HepG2 (cell line): ENCODE data around the gene IQCN. TPM values are rescaled to one million over a fixed set of nuclear protein-coding genes. Genes with fewer than 3 reads are reported as not detected.

ENCODE experiments used
- CC2D1A ChIP-seq: sonication (generic); formaldehyde crosslinking; IDR thresholded peaks from 2 replicates; pipeline ENCODE4 v1.8.1; 2023; ENCODE audit warnings: mild to moderate bottlenecking, missing genetic modification reagents
- GLI4 ChIP-seq: sonication (generic); formaldehyde crosslinking; IDR thresholded peaks from 2 replicates; pipeline ENCODE4 v1.5.1; 2020; ENCODE audit warnings: missing genetic modification reagents, mild to moderate bottlenecking, moderate library complexity, borderline replicate concordance
- KAT8 ChIP-seq: IDR thresholded peaks from 2 replicates; pipeline ENCODE4 v1.6.1; 2016; ENCODE audit warnings: missing genetic modification reagents, missing compliant biosample characterization
- NRL ChIP-seq: sonication (generic); formaldehyde crosslinking; IDR thresholded peaks from 2 replicates; pipeline ENCODE4 v1.5.0; 2020; ENCODE audit warnings: missing genetic modification reagents, mild to moderate bottlenecking, moderate library complexity, borderline replicate concordance
- SETDB1 ChIP-seq: sonication (generic); formaldehyde crosslinking; IDR thresholded peaks from 2 replicates; pipeline ENCODE4 v1.5.1; 2020; ENCODE audit warnings: missing genetic modification reagents, mild to moderate bottlenecking, borderline replicate concordance
- SMAD1 ChIP-seq: sonication (generic); formaldehyde crosslinking; IDR thresholded peaks from 2 replicates; pipeline ENCODE4 v1.4.0; 2020; ENCODE audit warnings: missing genetic modification reagents, low read depth, mild to moderate bottlenecking, borderline replicate concordance
- SOX6 ChIP-seq, 2 experiments: fragments of 450-650 bp in 1 of 2; sonication (generic) in 1 of 2; formaldehyde crosslinking in 1 of 2; IDR thresholded peaks; 2 replicates each; pipeline versions ENCODE4 v1.4.0 to v1.6.1; 2017 to 2020; ENCODE audit warnings: antibody characterized with exemption in 1 of 2, mild to moderate bottlenecking in 1 of 2, missing genetic modification reagents in 1 of 2
- SYNCRIP ChIP-seq: fragments of 200-400 bp; formaldehyde crosslinking; IDR thresholded peaks from 2 replicates; pipeline ENCODE4 v1.6.1; 2018; ENCODE audit warnings: mild to moderate bottlenecking, low read depth, low read length; ENCODE audit not compliant: insufficient read depth
- TEAD2 ChIP-seq: sonication (generic); formaldehyde crosslinking; IDR thresholded peaks from 2 replicates; pipeline ENCODE4 v1.9.0; 2021; ENCODE audit warnings: missing genetic modification reagents
- XRCC5 ChIP-seq: fragments of 200-400 bp; formaldehyde crosslinking; optimal IDR thresholded peaks from 2 replicates; pipeline ENCODE3; 2017; ENCODE audit warnings: mild to moderate bottlenecking, low read length
- ZBTB20 ChIP-seq: sonication (generic); formaldehyde crosslinking; IDR thresholded peaks from 2 replicates; pipeline ENCODE4 v1.8.1; 2023; ENCODE audit warnings: missing genetic modification reagents, low read depth, mild to moderate bottlenecking, borderline replicate concordance
- ZBTB8A ChIP-seq: sonication (generic); formaldehyde crosslinking; IDR thresholded peaks from 2 replicates; pipeline ENCODE4 v1.4.0; 2020; ENCODE audit warnings: mild to moderate bottlenecking, low read depth, missing genetic modification reagents, borderline replicate concordance
- ZNF205 ChIP-seq: IDR thresholded peaks from 2 replicates; pipeline ENCODE4 v1.6.1; 2018; ENCODE audit warnings: missing biosample characterization, missing genetic modification reagents
- ZNF260 ChIP-seq: sonication (generic); formaldehyde crosslinking; IDR thresholded peaks from 2 replicates; pipeline ENCODE4 v1.4.0; 2020; ENCODE audit warnings: missing genetic modification reagents, low read depth, mild to moderate bottlenecking, borderline replicate concordance
- ZSCAN12 ChIP-seq: sonication (generic); formaldehyde crosslinking; IDR thresholded peaks from 2 replicates; pipeline ENCODE4 v1.9.0; 2021; ENCODE audit warnings: mild to moderate bottlenecking, missing genetic modification reagents
- ZSCAN31 ChIP-seq: sonication (generic); formaldehyde crosslinking; IDR thresholded peaks from 2 replicates; pipeline ENCODE4 v1.5.0; 2020; ENCODE audit warnings: low read depth, mild to moderate bottlenecking, missing genetic modification reagents
- polyA plus RNA-seq, 8 experiments: library from polyadenylated mRNA; depleted of rRNA in 3 of 8; stranded (reverse) in 7 of 8; unstranded in 1 of 8; fragments of >200 nt; fragmentation: Illumina TruSeq in 4 of 8; extraction: Trizol in 4 of 8; gene quantifications; 2 replicates each; pipeline versions ENCODE4 v1.2.1 to v1.2.3, GENCODE V29; 2011 to 2016; ENCODE audit warnings: low read depth in 4 of 8, missing spikeins in 1 of 8, mixed read lengths in 1 of 8; ENCODE audit not compliant: insufficient read depth in 1 of 8
- total RNA-seq, 5 experiments: library from RNA; depleted of rRNA; stranded (reverse); fragments of >200 nt; fragmentation: Illumina TruSeq; extraction: Trizol; gene quantifications; 2 replicates each; pipeline ENCODE4 v1.2.3, GENCODE V29; 2016; ENCODE audit warnings: low read depth in 1 of 5
- TF ChIP-seq, protein P1 (sequence below): sonication (generic); formaldehyde crosslinking; IDR thresholded peaks from 2 replicates; pipeline ENCODE4 v1.5.1; 2020; ENCODE audit warnings: missing genetic modification reagents, mild to moderate bottlenecking, borderline replicate concordance
- TF ChIP-seq, protein P2 (sequence below): IDR thresholded peaks from 2 replicates; pipeline ENCODE4 v1.6.1; 2012; ENCODE audit warnings: low read length, improper control_type of control experiment
- TF ChIP-seq, protein P3 (sequence below): sonication (generic); formaldehyde crosslinking; IDR thresholded peaks from 2 replicates; pipeline ENCODE4 v1.9.0; 2022; ENCODE audit warnings: low read depth, missing genetic modification reagents
- TF ChIP-seq, protein P4 (sequence below): sonication (generic); formaldehyde crosslinking; IDR thresholded peaks from 2 replicates; pipeline ENCODE4 v1.4.0; 2020; ENCODE audit warnings: mild to moderate bottlenecking, missing genetic modification reagents

IQCN gene
- total and polyA plus RNA-seq, 2 of the 13 experiments (the other 11 are each of a cell fraction or from before 2014, with no cell fraction given): 0.04 to 0.18 TPM

DNA sequence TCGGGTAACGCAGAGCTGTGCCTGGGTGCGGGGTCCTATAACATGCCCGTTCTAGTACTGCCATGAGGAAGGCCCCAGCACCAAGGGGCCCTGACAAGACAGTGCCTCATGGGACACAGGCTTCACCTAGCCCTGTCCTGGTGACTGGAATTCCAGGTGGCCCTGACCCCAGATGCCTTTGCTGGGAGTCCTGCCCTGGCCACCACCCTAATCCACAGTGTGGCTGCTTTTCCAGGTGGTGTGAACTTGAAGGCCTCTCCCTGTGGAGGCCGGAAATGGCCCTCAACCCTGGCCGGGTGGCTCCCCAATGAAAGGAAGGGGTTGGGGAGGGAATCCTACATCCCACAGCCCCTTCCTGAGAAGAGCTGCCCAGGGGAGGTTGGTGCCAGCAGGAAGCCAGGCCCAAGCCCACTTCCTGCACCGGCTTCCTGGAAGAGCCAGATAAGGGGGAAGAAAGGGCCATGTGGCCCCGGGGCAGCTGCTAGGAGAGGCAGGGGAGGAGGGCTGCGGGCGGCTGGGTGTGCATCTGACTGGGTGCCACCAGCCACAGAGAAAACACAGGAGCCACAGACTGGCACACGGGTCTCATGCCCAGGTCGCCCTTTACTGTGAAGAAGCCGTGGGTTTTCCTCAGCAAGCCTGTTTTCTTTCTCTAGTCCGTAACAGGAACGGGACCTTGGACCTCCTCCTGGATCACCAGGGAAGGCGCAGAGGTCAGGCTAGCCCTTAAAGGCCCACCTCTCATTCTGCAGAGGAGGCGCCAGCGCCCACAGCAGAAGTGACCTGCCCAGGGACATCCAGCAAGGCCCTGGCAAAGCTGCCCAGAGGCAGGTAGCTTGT is 43.9 kb upstream of the IQCN start (continued):
- TF ChIP-seq, protein P1, sequence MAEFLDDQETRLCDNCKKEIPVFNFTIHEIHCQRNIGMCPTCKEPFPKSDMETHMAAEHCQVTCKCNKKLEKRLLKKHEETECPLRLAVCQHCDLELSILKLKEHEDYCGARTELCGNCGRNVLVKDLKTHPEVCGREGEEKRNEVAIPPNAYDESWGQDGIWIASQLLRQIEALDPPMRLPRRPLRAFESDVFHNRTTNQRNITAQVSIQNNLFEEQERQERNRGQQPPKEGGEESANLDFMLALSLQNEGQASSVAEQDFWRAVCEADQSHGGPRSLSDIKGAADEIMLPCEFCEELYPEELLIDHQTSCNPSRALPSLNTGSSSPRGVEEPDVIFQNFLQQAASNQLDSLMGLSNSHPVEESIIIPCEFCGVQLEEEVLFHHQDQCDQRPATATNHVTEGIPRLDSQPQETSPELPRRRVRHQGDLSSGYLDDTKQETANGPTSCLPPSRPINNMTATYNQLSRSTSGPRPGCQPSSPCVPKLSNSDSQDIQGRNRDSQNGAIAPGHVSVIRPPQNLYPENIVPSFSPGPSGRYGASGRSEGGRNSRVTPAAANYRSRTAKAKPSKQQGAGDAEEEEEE (CRISPR knock-in tag): no peak
- TF ChIP-seq TEAD2 (CRISPR knock-in tag) (no peak), XRCC5 (no peak), SETDB1 (CRISPR knock-in tag) (no peak), SYNCRIP (no peak), ZBTB20 (CRISPR knock-in tag) (no peak), NRL (peak; percentile 73), SMAD1 (CRISPR knock-in tag) (0 out of 2 replicates have a peak, but pooled peaks have one; percentile 24), GLI4 (CRISPR knock-in tag) (peak; percentile 60; the same call in 1 of the 2 replicates), ZSCAN12 (CRISPR knock-in tag) (no peak), SOX6 (IDR thresholded peaks at IDR 0.05) (no peak), SOX6 (CRISPR knock-in tag; IDR thresholded peaks at IDR 0.05) (peak; percentile 57), KAT8 (peak; percentile 47; the same call in 1 of the 2 replicates), ZSCAN31 (CRISPR knock-in tag) (no peak), CC2D1A (no peak), ZNF205 (CRISPR knock-in tag) (no peak; the same call in 1 of the 2 replicates), ZNF260 (CRISPR knock-in tag) (no peak), ZBTB8A (CRISPR knock-in tag) (no peak)
- TF ChIP-seq, protein P2, sequence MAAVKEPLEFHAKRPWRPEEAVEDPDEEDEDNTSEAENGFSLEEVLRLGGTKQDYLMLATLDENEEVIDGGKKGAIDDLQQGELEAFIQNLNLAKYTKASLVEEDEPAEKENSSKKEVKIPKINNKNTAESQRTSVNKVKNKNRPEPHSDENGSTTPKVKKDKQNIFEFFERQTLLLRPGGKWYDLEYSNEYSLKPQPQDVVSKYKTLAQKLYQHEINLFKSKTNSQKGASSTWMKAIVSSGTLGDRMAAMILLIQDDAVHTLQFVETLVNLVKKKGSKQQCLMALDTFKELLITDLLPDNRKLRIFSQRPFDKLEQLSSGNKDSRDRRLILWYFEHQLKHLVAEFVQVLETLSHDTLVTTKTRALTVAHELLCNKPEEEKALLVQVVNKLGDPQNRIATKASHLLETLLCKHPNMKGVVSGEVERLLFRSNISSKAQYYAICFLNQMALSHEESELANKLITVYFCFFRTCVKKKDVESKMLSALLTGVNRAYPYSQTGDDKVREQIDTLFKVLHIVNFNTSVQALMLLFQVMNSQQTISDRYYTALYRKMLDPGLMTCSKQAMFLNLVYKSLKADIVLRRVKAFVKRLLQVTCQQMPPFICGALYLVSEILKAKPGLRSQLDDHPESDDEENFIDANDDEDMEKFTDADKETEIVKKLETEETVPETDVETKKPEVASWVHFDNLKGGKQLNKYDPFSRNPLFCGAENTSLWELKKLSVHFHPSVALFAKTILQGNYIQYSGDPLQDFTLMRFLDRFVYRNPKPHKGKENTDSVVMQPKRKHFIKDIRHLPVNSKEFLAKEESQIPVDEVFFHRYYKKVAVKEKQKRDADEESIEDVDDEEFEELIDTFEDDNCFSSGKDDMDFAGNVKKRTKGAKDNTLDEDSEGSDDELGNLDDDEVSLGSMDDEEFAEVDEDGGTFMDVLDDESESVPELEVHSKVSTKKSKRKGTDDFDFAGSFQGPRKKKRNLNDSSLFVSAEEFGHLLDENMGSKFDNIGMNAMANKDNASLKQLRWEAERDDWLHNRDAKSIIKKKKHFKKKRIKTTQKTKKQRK: no peak
- TF ChIP-seq, protein P3, sequence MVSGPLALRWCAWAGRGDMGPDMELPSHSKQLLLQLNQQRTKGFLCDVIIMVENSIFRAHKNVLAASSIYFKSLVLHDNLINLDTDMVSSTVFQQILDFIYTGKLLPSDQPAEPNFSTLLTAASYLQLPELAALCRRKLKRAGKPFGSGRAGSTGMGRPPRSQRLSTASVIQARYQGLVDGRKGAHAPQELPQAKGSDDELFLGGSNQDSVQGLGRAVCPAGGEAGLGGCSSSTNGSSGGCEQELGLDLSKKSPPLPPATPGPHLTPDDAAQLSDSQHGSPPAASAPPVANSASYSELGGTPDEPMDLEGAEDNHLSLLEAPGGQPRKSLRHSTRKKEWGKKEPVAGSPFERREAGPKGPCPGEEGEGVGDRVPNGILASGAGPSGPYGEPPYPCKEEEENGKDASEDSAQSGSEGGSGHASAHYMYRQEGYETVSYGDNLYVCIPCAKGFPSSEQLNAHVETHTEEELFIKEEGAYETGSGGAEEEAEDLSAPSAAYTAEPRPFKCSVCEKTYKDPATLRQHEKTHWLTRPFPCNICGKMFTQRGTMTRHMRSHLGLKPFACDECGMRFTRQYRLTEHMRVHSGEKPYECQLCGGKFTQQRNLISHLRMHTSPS: peak; percentile 84
- TF ChIP-seq, protein P4, sequence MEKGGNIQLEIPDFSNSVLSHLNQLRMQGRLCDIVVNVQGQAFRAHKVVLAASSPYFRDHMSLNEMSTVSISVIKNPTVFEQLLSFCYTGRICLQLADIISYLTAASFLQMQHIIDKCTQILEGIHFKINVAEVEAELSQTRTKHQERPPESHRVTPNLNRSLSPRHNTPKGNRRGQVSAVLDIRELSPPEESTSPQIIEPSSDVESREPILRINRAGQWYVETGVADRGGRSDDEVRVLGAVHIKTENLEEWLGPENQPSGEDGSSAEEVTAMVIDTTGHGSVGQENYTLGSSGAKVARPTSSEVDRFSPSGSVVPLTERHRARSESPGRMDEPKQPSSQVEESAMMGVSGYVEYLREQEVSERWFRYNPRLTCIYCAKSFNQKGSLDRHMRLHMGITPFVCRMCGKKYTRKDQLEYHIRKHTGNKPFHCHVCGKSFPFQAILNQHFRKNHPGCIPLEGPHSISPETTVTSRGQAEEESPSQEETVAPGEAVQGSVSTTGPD (CRISPR knock-in tag): no peak
